AG04450 (cell line): Measurements from ENCODE around the gene CNTROB. TPM values are rescaled to one million over a fixed set of nuclear protein-coding genes. Genes with fewer than 3 reads are reported as not detected.
"Not testable (repeated sequence)": the region's sequence is repeated elsewhere in the genome, so short reads cannot be mapped to it uniquely, and the experiment has no call there.

Experiments
- CTCF ChIA-PET: fragments of 300-600, 350-600 bp; formaldehyde crosslinking; extraction: SDS; loops from one replicate; lab custom pipeline; 2022; ENCODE audit warnings: antibody characterized with exemption, inconsistent platforms; lab: Charles Lee
- POLR2A ChIA-PET: fragments of 350-600 bp; formaldehyde crosslinking; extraction: SDS; loops from one replicate; lab custom pipeline; 2021; ENCODE audit warnings: antibody characterized with exemption, inconsistent platforms; lab: Yijun Ruan, JAX
- DNase-seq: peaks from one replicate; pipeline ENCODE4 v3.0.0-alpha.2; 2011; ENCODE audit warnings: low read depth, low spot score
- H3K27ac ChIP-seq: one replicate; pipeline ENCODE4 v1.5.1; 2012; ENCODE audit warnings: low read depth, low read length, control low read depth
- H3K27me3 ChIP-seq: one replicate; pipeline ENCODE4 v1.6.0; 2012; ENCODE audit warnings: low read length; ENCODE audit not compliant: control insufficient read depth, insufficient read depth
- H3K4me3 ChIP-seq: 2 replicates; pipeline ENCODE4 v1.5.1; 2011; ENCODE audit warnings: mild to moderate bottlenecking, low read depth, low read length, control low read depth
- H3K9me3 ChIP-seq: 2 replicates; pipeline ENCODE4 v1.5.1; 2012; ENCODE audit warnings: low read length; ENCODE audit not compliant: control insufficient read depth, insufficient read depth
- polyA plus RNA-seq: library from polyadenylated mRNA; depleted of rRNA; stranded (reverse); fragments of >200 nt; gene quantifications from 2 replicates; pipeline ENCODE4 v1.2.3, GENCODE V29; 2011
- TF ChIP-seq, protein P1 (sequence below): IDR thresholded peaks from 2 replicates; pipeline ENCODE4 v1.5.1; 2011; ENCODE audit warnings: low read depth, low read length, control low read depth, inconsistent platforms

The CNTROB gene
- polyA plus RNA-seq, 1 experiment, result 11.3 TPM

DNA sequence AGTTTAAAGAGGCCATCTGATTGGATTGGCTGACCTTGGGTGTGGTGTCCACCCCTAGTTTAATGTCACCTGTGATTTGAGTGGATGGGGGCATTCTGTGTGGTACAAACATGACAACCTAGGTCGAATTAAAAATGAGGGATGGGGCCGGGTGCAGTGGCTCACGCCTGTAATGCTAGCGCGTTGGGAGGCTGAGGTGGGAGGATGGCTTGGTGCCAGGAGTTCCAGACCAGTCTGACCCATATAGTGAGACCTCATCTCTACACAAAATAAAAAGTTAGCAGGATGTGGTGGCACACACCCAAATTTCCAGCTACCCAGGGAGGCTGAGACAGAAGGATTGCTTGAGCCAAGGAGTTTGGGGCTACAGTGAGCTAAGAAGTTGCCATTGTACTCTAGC is 14.4 kb downstream of the CNTROB start:
- no peak overlapping the region for H3K27ac ChIP-seq
- H3K27me3 ChIP-seq, result no peaks in the 10 kb centered on the region
- H3K4me3 ChIP-seq, result no peak overlapping the region
- no peak for DNase-seq
- no peaks in the 10 kb centered on the region; the same call in 1 of the 2 replicates for H3K9me3 ChIP-seq
- POLR2A ChIA-PET, result no interaction called here
- CTCF ChIA-PET, result interaction anchor here (1.0 to 1.4 kb wide), 2 partner anchors 8 to 19 kb away, joined by 4 to 5 read pairs; no protein-coding TSS in a partner anchor
- TF ChIP-seq, protein P1, sequence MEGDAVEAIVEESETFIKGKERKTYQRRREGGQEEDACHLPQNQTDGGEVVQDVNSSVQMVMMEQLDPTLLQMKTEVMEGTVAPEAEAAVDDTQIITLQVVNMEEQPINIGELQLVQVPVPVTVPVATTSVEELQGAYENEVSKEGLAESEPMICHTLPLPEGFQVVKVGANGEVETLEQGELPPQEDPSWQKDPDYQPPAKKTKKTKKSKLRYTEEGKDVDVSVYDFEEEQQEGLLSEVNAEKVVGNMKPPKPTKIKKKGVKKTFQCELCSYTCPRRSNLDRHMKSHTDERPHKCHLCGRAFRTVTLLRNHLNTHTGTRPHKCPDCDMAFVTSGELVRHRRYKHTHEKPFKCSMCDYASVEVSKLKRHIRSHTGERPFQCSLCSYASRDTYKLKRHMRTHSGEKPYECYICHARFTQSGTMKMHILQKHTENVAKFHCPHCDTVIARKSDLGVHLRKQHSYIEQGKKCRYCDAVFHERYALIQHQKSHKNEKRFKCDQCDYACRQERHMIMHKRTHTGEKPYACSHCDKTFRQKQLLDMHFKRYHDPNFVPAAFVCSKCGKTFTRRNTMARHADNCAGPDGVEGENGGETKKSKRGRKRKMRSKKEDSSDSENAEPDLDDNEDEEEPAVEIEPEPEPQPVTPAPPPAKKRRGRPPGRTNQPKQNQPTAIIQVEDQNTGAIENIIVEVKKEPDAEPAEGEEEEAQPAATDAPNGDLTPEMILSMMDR, result no peak

DNA sequence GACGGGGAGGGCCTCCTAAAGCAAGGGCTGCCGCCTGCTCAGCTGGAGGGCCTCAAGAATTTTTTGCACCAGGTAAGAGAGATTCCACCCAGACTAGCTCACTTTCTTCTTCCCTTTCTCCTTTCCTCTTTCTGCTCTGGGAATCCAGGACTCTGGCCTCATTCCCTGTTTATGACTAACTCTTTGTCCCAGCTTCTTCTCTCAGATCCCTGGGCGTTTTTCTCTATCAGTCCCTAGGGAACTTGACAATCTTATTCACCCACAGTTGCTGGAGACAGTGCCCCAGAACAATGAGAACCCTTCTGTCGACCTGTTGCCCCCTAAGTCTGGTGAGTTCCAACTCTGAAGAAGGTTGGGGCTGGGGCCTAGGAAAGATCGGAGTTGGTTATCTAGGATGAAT is 15.6 kb downstream of the CNTROB start:
- CTCF ChIA-PET, result interaction anchor here (0.5 to 2.4 kb wide), 5 partner anchors 11 to 267 kb away, joined by 3 to 6 read pairs (median 4); no protein-coding TSS in a partner anchor
- no peak for DNase-seq

DNA sequence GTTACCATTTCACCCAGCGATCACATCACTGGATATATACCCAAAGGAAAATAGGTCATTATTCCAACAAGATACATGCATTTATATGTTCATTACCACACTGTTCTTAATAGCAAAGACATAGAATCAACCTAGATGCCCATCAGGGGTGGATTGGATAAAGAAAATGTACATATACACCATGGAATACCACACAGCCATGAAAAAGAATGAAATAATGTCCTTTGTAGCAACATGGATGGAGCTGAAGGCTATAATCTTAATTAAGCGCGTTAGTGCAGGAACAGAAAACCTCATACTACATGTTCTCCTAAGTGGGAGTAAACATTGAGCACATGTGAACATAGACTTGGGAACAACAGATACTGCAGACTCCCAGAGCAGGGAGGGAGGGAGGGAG is 18.6 kb downstream of the CNTROB start:
- TF ChIP-seq, protein P1, result no peak
- Histone ChIP-seq H3K27me3 (no peaks in the 10 kb centered on the region), H3K4me3 (no peak overlapping the region), H3K27ac (no peak overlapping the region), H3K9me3 (no peaks in the 10 kb centered on the region)
- no peak for DNase-seq
- CTCF ChIA-PET, result interaction anchor here (0.7 kb wide), 1 partner anchor 39 kb away, joined by 4 read pairs; no protein-coding TSS in a partner anchor
- POLR2A ChIA-PET, result no interaction called here

More for the DNA sequence above, 15.6 kb downstream of the CNTROB start:
- TF ChIP-seq, protein P1, result no peak
- H3K27ac ChIP-seq, result no peak overlapping the region
- H3K4me3 ChIP-seq, result no peak overlapping the region
- H3K27me3 ChIP-seq, result no peaks in the 10 kb centered on the region
- no peaks in the 10 kb centered on the region; the same call in 1 of the 2 replicates for H3K9me3 ChIP-seq
- POLR2A ChIA-PET, result interaction anchor here (1.0 kb wide), 1 partner anchor 15 kb away, joined by 3 read pairs; the partner anchor contains the start of genes CNTROB and TRAPPC1

DNA sequence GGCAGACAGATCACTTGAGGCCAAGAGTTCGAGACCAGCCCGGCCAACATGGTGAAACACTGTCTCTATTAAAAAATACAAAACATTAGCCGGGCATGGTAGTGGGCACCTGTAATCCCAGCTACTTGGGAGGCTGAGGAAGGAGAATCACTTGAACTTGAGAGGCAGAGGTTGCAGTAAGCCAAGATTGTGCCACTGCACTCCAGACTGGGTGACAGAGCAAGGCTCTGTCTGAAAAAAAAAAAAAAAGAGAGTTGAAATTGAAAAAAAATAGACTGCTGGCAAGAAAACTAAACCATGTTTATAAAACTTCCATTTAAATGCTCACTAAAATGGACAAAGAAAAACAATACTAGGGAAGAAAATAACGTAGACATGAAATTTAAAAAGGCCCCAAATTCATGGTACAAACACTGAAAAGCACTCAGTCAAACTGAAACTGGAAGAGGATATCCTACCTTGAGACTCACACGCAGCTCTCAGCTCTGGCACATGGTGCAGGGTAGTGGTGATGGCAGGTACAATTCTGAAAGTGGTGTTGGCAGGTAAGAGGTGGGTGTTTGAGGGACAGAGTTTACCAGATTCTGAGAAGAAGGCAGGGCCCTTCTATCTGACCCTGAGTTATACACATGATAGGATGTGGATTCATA is 19.3 kb downstream of the CNTROB start:
- H3K27ac ChIP-seq, result no peak overlapping the region
- no peaks in the 10 kb centered on the region for H3K27me3 ChIP-seq
- no peak overlapping the region for H3K4me3 ChIP-seq
- POLR2A ChIA-PET, result no interaction called here
- no peaks in the 10 kb centered on the region for H3K9me3 ChIP-seq
- TF ChIP-seq, protein P1, result no peak
- CTCF ChIA-PET, result no interaction called here
- DNase-seq, result no peak

DNA sequence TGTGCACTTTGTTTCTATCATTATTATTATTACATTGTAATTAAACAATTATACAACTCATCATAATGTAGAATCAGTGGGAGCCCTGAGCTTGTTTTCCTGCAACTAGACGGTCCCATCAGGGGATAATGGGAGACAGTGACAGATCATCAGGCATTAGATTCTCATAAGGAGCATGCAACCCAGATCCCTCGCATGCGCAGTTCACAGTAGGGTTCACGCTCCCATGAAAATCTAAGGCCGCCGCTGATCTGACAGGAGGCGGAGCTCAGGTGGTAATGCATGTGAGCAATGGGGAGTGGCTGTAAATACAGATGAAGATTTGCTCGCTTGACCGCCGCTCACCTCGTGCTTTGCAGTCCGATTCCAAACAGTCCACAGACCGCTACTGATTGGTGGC is 21.3 kb downstream of the CNTROB start:
- DNase-seq, H3K27me3 ChIP-seq, H3K9me3 ChIP-seq, H3K4me3 ChIP-seq, H3K27ac ChIP-seq, POLR2A ChIA-PET: not testable (repeated sequence)
- CTCF ChIA-PET, result interaction anchor here (1.3 to 1.7 kb wide), 2 partner anchors 36 to 37 kb away, joined by 4 to 5 read pairs; no protein-coding TSS in a partner anchor
